ENCODE results near the gene RASGRP1. TPM values are rescaled to one million over a fixed set of nuclear protein-coding genes. Genes with fewer than 3 reads are reported as not detected.

RASGRP1 gene
- total RNA-seq: 100 to 1,000 TPM; 100 to 182 (median 101) TPM
- polyA plus RNA-seq: 100 to 1,000 TPM in 1 of 2 donors, 10 to 100 TPM in 1; 77.6 to 113 TPM
- 292 reads per million, percentile 96 among the genes with 10 or more reads in this experiment for total RNA-seq

DNA sequence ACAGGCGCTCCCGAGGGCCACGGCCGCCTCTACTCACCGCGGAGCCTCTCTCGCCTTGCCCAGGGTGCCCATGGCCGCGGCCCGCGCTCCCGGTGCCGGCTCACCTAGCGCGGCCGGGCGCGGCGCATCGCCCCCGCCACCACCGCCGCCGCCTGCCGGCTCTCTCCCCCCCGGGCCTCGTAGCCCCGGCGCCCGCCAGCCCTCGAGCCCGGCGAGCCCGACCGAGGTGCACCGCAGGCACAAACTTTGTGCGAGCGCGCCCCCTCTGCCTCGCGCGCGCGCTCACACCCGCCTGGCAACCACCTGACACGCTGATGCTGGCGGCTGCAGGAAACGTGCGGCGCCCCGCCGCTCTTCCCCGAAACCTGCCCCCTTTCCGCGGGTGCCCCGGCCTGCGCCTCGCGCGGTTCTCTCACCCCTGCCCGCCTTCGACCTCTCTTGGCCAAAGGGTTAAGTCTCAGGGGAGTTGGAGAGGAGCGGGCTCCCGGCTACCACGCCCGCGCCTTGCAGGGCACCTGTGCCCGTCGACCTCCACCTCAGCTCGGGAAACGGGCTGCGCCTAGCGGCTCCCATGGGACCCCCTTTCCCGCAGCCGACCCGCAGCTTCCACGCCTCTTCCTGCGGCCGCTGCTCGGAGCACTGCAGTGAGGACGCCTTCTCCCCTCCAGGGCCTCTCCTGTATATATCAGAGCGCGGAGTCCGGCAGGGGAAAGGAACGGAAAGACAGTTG, at the start of gene RASGRP1:
Gene RASGRP1, minus strand, starts transcription at position 258 of the 730 bp plus-strand sequence. Its CDS starts 186 bp downstream, at position 72.
- POLR2A ChIA-PET: interaction anchor here (0.8 to 9.5 kb wide), 27 partner anchors 11 to 135 kb away, joined by 3 to 260 read pairs (median 6); no protein-coding TSS in a partner anchor
- no peaks in the 10 kb centered on the region for H3K27me3 Mint-ChIP-seq
- intact Hi-C loops (cut with micrococcal nuclease): loop anchor here (1.0 to 10.0 kb wide), 13 partner anchors 22 to 1060 kb away; no protein-coding TSS in a partner anchor
- Histone ChIP-seq H3K27me3 (ENCODE audit: control insufficient read depth in 2 of 2, insufficient read depth in 2 of 2, low read length in 2 of 2) (no peaks in the 10 kb centered on the region), H3K36me3 (ENCODE audit: control insufficient read depth in 2 of 3, insufficient read depth in 3 of 3, low read length in 3 of 3) (peaks cover 0 to 16% (median 0%) of the 10 kb centered on the region in 3 experiments), H3K27ac (ENCODE audit: low read depth, low read length) (peak within 1 kb of the TSS; percentile 91), H3K9me3 (ENCODE audit: control insufficient read depth in 2 of 3, low read length in 3 of 3) (no peaks in the 10 kb centered on the region), H3K4me1 (ENCODE audit: control insufficient read depth in 2 of 2, insufficient read depth in 2 of 2, low read length in 2 of 2) (peaks cover 43 to 52% of the 10 kb centered on the region in 2 donors), H3K4me3 (ENCODE audit: low read length) (peak within 1 kb of the TSS; percentile 98)
- H3K4me3 Mint-ChIP-seq: peak within 1 kb of the TSS; percentile 80 to 99 (median 95)
- peaks cover 33 to 61% (median 56%) of the 10 kb centered on the region in 7 donors for H3K4me1 Mint-ChIP-seq
- ATAC-seq: peak; percentile 89
- peaks cover 0 to 6% (median 0%) of the 10 kb centered on the region in 11 donors for H3K9me3 Mint-ChIP-seq
- DNase-seq: peak; percentile 82 to 92 (median 90)
- CTCF ChIA-PET: interaction anchor here (0.6 to 9.4 kb wide), 26 partner anchors 9 to 134 kb away, joined by 3 to 295 read pairs (median 7); no protein-coding TSS in a partner anchor
- peaks cover 0 to 56% (median 21%) of the 10 kb centered on the region in 5 donors for H3K36me3 Mint-ChIP-seq
- H3K27ac Mint-ChIP-seq: peak within 1 kb of the TSS; percentile 89 to 99 (median 94)

DNA sequence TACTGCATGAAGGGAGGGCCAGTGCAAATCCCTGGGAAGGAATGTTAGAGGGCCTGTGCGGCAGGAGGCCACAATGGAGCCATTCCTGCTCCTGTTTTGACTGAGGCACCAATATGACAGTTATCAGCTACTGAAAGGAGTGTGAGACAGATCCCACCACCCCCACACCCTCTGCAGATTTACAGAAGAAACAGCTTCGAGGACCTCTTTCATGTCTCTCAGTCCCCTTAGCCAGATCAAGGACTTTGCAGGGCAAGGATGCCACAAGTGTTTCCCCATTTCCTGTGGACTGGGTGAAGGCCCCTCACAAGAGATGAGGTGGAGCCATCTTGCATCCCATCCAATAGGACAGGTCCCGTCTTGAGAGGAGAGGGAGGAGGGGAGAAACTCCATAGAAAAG, 48.5 kb upstream of the RASGRP1 start:
- peaks cover 25 to 43% of the 10 kb centered on the region in 2 donors for H3K4me1 ChIP-seq (ENCODE audit: control insufficient read depth in 2 of 2, insufficient read depth in 2 of 2, low read length in 2 of 2)
- Mint-ChIP-seq H3K27me3 (no peaks in the 10 kb centered on the region), H3K4me3 (peak overlapping the region in 2 of 10 donors; percentile 23 to 79), H3K36me3 (peaks cover 0 to 24% (median 0%) of the 10 kb centered on the region in 5 donors), H3K9me3 (peaks cover 0 to 4% (median 0%) of the 10 kb centered on the region in 11 donors), H3K27ac (peak overlapping the region in 5 of 9 donors; percentile 45 to 96 (median 76)), H3K4me1 (peaks cover 26 to 69% (median 54%) of the 10 kb centered on the region in 7 donors)
- ChIA-PET CTCF (interaction anchor here (1.0 to 1.4 kb wide), 2 partner anchors 13 to 86 kb away, joined by 3 to 4 read pairs; no protein-coding TSS in a partner anchor), POLR2A (interaction anchor here (0.6 to 1.4 kb wide), 3 partner anchors 13 to 71 kb away, joined by 3 to 5 read pairs (median 4); no protein-coding TSS in a partner anchor)
- no peak for ATAC-seq
- DNase-seq: no peak
- intact Hi-C loops (cut with micrococcal nuclease): loop anchor here in 1 of 2 donors (2.0 to 5.0 kb wide), 2 partner anchors 14 to 36 kb away; no protein-coding TSS in a partner anchor
- no peak overlapping the region for H3K4me3 ChIP-seq (ENCODE audit: low read length)
- no peak overlapping the region for H3K27ac ChIP-seq (ENCODE audit: low read depth, low read length)
- no peaks in the 10 kb centered on the region for H3K36me3 ChIP-seq (ENCODE audit: control insufficient read depth in 2 of 3, insufficient read depth in 3 of 3, low read length in 3 of 3)
- H3K27me3 ChIP-seq (ENCODE audit: control insufficient read depth in 2 of 2, insufficient read depth in 2 of 2, low read length in 2 of 2): no peaks in the 10 kb centered on the region
- H3K9me3 ChIP-seq (ENCODE audit: control insufficient read depth in 2 of 3, low read length in 3 of 3): no peaks in the 10 kb centered on the region

DNA sequence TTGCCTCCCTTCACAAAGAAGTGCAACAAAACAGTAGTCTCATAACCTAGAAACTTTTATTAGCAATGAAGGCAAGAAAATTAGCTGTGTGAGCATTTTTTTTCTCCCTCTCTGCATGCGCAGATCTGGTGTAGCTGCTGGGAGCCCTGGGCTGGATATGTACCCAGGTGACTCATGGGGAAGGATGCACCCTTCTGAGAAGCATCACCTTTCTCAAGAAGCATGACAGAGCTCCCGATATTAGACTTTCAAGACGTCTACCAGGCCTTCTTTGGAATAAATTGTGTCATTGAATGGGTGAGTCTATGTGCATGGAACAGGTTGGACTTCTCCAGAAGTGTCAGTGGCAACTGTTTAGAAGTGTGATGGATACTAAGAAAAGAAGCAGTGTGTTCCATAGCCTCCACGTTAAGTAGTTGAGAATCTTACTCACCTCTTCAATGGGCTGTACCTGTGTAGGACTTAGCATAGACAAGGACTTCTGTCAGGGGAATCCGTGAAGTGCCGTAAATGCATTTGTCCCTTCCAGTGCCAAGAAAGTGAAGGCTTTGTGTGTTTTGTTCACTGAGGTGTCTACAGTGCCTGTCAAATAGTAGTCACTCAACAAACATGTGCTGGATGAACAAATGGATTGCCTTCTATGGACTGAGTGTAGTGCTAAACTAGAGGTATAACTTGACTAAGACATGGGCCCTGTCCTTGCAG, 47.7 kb upstream of the RASGRP1 start:
- Histone ChIP-seq H3K4me1 (ENCODE audit: control insufficient read depth in 2 of 2, insufficient read depth in 2 of 2, low read length in 2 of 2) (peaks cover 25 to 43% of the 10 kb centered on the region in 2 donors), H3K36me3 (ENCODE audit: control insufficient read depth in 2 of 3, insufficient read depth in 3 of 3, low read length in 3 of 3) (no peaks in the 10 kb centered on the region), H3K4me3 (ENCODE audit: low read length) (peak overlapping the region; percentile 2), H3K27ac (ENCODE audit: low read depth, low read length) (no peak overlapping the region), H3K9me3 (ENCODE audit: control insufficient read depth in 2 of 3, low read length in 3 of 3) (no peaks in the 10 kb centered on the region), H3K27me3 (ENCODE audit: control insufficient read depth in 2 of 2, insufficient read depth in 2 of 2, low read length in 2 of 2) (no peaks in the 10 kb centered on the region)
- peak in 1 of 9 donors; percentile 44 for DNase-seq
- Mint-ChIP-seq H3K9me3 (peaks cover 0 to 4% (median 0%) of the 10 kb centered on the region in 11 donors), H3K4me3 (peak overlapping the region in 5 of 10 donors; percentile 23 to 79 (median 68)), H3K36me3 (peaks cover 0 to 24% (median 0%) of the 10 kb centered on the region in 5 donors), H3K27ac (peak overlapping the region in 8 of 9 donors; percentile 78 to 96 (median 86)), H3K27me3 (no peaks in the 10 kb centered on the region), H3K4me1 (peaks cover 26 to 65% (median 50%) of the 10 kb centered on the region in 7 donors)
- intact Hi-C loops (cut with micrococcal nuclease): loop anchor here in 1 of 2 donors (2.0 to 5.0 kb wide), 2 partner anchors 14 to 35 kb away; no protein-coding TSS in a partner anchor
- ChIA-PET CTCF (interaction anchor here (1.0 to 1.7 kb wide), 5 partner anchors 14 to 87 kb away, joined by 3 to 11 read pairs (median 4); no protein-coding TSS in a partner anchor), POLR2A (interaction anchor here (1.0 to 1.9 kb wide), 8 partner anchors 8 to 55 kb away, joined by 3 to 11 read pairs (median 3); no protein-coding TSS in a partner anchor)
- ATAC-seq: no peak

DNA sequence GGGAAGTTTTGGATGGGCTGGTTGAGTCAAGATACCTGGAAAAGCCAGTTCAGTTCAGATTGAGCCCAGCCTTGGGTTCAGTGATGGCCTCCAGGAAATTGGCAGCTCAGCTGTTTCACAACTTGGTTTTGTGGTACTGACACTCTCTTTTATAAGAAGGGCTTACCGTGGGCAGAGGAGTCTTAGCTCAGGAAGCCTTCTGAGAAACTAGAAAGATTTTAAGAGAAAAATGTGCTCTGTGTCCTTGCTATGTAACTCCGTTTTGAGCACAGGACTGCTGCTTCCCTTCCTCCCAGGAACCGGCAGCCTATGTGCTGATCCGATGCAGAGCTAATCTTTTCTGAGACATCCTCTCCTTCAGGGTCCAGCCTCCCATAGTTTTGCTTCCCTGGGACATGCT, 46.6 kb upstream of the RASGRP1 start:
- Mint-ChIP-seq H3K4me3 (peak overlapping the region; percentile 22 to 79 (median 54)), H3K36me3 (peaks cover 0 to 24% (median 0%) of the 10 kb centered on the region in 5 donors), H3K4me1 (peaks cover 28 to 74% (median 54%) of the 10 kb centered on the region in 7 donors), H3K27ac (peak overlapping the region; percentile 78 to 96 (median 88)), H3K27me3 (no peaks in the 10 kb centered on the region), H3K9me3 (peaks cover 0 to 4% (median 0%) of the 10 kb centered on the region in 11 donors)
- ATAC-seq (peak; percentile 64), DNase-seq (peak in 5 of 9 donors; percentile 16 to 52 (median 18))
- Histone ChIP-seq H3K36me3 (ENCODE audit: control insufficient read depth in 2 of 3, insufficient read depth in 3 of 3, low read length in 3 of 3) (no peaks in the 10 kb centered on the region), H3K27me3 (ENCODE audit: control insufficient read depth in 2 of 2, insufficient read depth in 2 of 2, low read length in 2 of 2) (no peaks in the 10 kb centered on the region), H3K9me3 (ENCODE audit: control insufficient read depth in 2 of 3, low read length in 3 of 3) (no peaks in the 10 kb centered on the region), H3K4me3 (ENCODE audit: low read length) (peak overlapping the region; percentile 2), H3K4me1 (ENCODE audit: control insufficient read depth in 2 of 2, insufficient read depth in 2 of 2, low read length in 2 of 2) (peaks cover 25 to 43% of the 10 kb centered on the region in 2 donors), H3K27ac (ENCODE audit: low read depth, low read length) (peak overlapping the region; percentile 57)
- POLR2A ChIA-PET: interaction anchor here (1.0 to 1.9 kb wide), 7 partner anchors 9 to 54 kb away, joined by 3 to 11 read pairs (median 3); no protein-coding TSS in a partner anchor
- CTCF ChIA-PET: interaction anchor here (0.7 to 1.7 kb wide), 5 partner anchors 21 to 80 kb away, joined by 3 to 11 read pairs (median 5); no protein-coding TSS in a partner anchor
- intact Hi-C loops (cut with micrococcal nuclease): loop anchor here (1.0 to 5.0 kb wide), 8 partner anchors 18 to 77 kb away; partner anchors contain the start of gene RASGRP1 (in 1 of the 2)

DNA sequence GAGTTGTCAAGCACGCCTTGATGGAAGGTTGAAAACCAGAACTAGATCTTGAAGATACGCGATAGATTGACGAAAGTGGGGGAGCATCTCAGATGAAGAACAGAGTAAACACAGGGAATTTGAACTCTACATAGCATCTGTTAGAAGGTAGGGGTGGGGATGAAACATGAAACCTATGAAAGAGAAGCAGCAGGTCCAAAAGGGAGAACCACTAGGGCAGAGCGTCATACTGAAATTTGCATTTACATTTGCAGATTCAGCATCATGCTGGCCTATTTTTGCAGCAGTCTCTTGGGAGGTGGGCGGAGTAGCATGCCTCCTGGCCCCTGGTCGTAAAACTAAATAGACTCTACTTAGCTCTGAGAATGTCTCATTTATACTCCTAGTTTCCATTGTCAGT, 46.1 kb upstream of the RASGRP1 start:
- Mint-ChIP-seq H3K36me3 (peaks cover 0 to 24% (median 0%) of the 10 kb centered on the region in 5 donors), H3K9me3 (peaks cover 0 to 4% (median 0%) of the 10 kb centered on the region in 11 donors), H3K27ac (peak overlapping the region; percentile 78 to 96 (median 88)), H3K4me1 (peaks cover 28 to 75% (median 54%) of the 10 kb centered on the region in 7 donors), H3K4me3 (peak overlapping the region; percentile 10 to 79 (median 40)), H3K27me3 (no peaks in the 10 kb centered on the region)
- POLR2A ChIA-PET: interaction anchor here (1.1 to 1.9 kb wide), 4 partner anchors 12 to 41 kb away, joined by 3 to 11 read pairs (median 4); no protein-coding TSS in a partner anchor
- CTCF ChIA-PET: interaction anchor here (0.8 to 1.6 kb wide), 3 partner anchors 21 to 80 kb away, joined by 4 to 5 read pairs (median 5); no protein-coding TSS in a partner anchor
- Histone ChIP-seq H3K4me1 (ENCODE audit: control insufficient read depth in 2 of 2, insufficient read depth in 2 of 2, low read length in 2 of 2) (peaks cover 25 to 43% of the 10 kb centered on the region in 2 donors), H3K9me3 (ENCODE audit: control insufficient read depth in 2 of 3, low read length in 3 of 3) (no peaks in the 10 kb centered on the region), H3K27me3 (ENCODE audit: control insufficient read depth in 2 of 2, insufficient read depth in 2 of 2, low read length in 2 of 2) (no peaks in the 10 kb centered on the region), H3K27ac (ENCODE audit: low read depth, low read length) (peak overlapping the region; percentile 57), H3K36me3 (ENCODE audit: control insufficient read depth in 2 of 3, insufficient read depth in 3 of 3, low read length in 3 of 3) (no peaks in the 10 kb centered on the region), H3K4me3 (ENCODE audit: low read length) (peak overlapping the region; percentile 2)
- ATAC-seq (peak; percentile 80), DNase-seq (peak in 8 of 9 donors; percentile 31 to 76 (median 54))
- intact Hi-C loops (cut with micrococcal nuclease): loop anchor here (1.0 to 5.0 kb wide), 8 partner anchors 18 to 78 kb away; partner anchors contain the start of gene RASGRP1 (in 1 of the 2)

Measured in naive thymus-derived CD4-positive, alpha-beta T cell (primary cell).